Suprapubic skin (tissue), 4 donors: ENCODE results near the gene ZNF652. TPM values are rescaled to one million over a fixed set of nuclear protein-coding genes. Genes with fewer than 3 reads are reported as not detected.

Experiments
- DNase-seq, 2 donors: peaks; one replicate each; pipeline ENCODE4 v3.0.0-alpha.2; 2019; ENCODE audit warnings: low spot score in 2 of 2
- H3K27ac ChIP-seq: fragments of 200-600 bp; sonication (generic); one replicate; pipeline ENCODE4 v1.5.1; 2019
- H3K27me3 ChIP-seq: fragments of 200-600 bp; sonication (generic); one replicate; pipeline ENCODE4 v1.5.1; 2019
- H3K36me3 ChIP-seq: fragments of 200-600 bp; sonication (generic); one replicate; pipeline ENCODE4 v1.5.1; 2019
- H3K4me1 ChIP-seq: fragments of 200-600 bp; sonication (generic); one replicate; pipeline ENCODE4 v1.5.1; 2019
- H3K4me3 ChIP-seq: fragments of 200-600 bp; sonication (generic); one replicate; pipeline ENCODE4 v1.5.1; 2019; ENCODE audit warnings: mild to moderate bottlenecking
- H3K9me3 ChIP-seq: fragments of 200-600 bp; sonication (generic); one replicate; pipeline ENCODE4 v1.5.1; 2019
- CTCF ChIP-seq, 2 donors: fragments of 200-600 bp in 1 of 2; fragments of 450-650 bp in 1 of 2; sonication (generic) in 1 of 2; IDR thresholded peaks; one replicate each; pipeline ENCODE4 v1.5.1; 2016 to 2019; ENCODE audit warnings: antibody characterized with exemption in 2 of 2, mild to moderate bottlenecking in 1 of 2, moderate library complexity in 1 of 2
- EP300 ChIP-seq: sonication (generic); formaldehyde crosslinking; IDR thresholded peaks from one replicate; pipeline ENCODE4 v1.6.1; 2017; ENCODE audit warnings: antibody characterized with exemption
- POLR2A ChIP-seq, 2 donors: fragments of 450-650 bp; IDR thresholded peaks; one replicate each; pipeline ENCODE4 v1.6.1; 2017; ENCODE audit warnings: antibody characterized with exemption in 2 of 2, mild to moderate bottlenecking in 2 of 2, moderate library complexity in 2 of 2
- POLR2AphosphoS5 ChIP-seq, 3 donors: sonication (generic); formaldehyde crosslinking; IDR thresholded peaks; one replicate each; pipeline ENCODE4 v1.6.1; 2017; ENCODE audit warnings: antibody characterized with exemption in 3 of 3
- WGBS: methylation state at CpG from one replicate; pipeline ENCODE4 v1.1.5; 2018; 5-methylcytosine and 5-hydroxymethylcytosine counted together
- total RNA-seq, 4 donors: library from RNA; depleted of rRNA; stranded (reverse); fragments of >200 nt; gene quantifications; one replicate each; pipeline ENCODE4 v1.1.0, GENCODE V29; 2016

Gene ZNF652
- total RNA-seq, 4 donors from 2014 or later: 76.6 to 148 (median 83.2) TPM

DNA sequence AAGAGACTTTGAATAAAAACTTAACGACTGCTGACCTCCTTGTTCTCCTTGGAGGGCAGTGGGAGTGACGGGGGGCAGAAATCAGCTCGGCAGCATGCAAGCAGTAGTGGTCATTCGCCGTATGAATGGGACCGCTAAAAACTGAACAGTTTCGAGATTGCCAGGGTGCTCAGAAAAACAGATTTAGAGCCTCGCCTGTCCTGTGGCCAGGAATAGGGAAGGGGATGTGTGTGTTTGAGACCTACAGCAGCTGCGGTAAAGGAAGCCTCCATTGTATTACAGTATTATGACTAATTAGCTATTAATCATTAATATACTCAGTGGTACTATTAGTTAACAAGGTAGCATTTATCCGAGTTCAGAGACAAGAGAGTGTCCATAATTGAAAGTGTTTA is 670 bp upstream of the ZNF652 start:
- H3K27me3 ChIP-seq: no peaks in the 10 kb centered on the region
- H3K27ac ChIP-seq: peak overlapping the region; percentile 97
- 17% methylated on average over 10 of the region's 10 CpGs for WGBS
- no peak for TF ChIP-seq CTCF (IDR thresholded peaks at IDR 0.05)
- no peak for TF ChIP-seq POLR2AphosphoS5 (IDR thresholded peaks at IDR 0.05)
- no peak for TF ChIP-seq POLR2A (IDR thresholded peaks at IDR 0.05)
- TF ChIP-seq EP300: no peak
- H3K36me3 ChIP-seq: no peaks in the 10 kb centered on the region
- H3K4me3 ChIP-seq: peak overlapping the region; percentile 93
- DNase-seq: no peak
- no peaks in the 10 kb centered on the region for H3K9me3 ChIP-seq
- H3K4me1 ChIP-seq: peaks cover 42% of the 10 kb centered on the region

DNA sequence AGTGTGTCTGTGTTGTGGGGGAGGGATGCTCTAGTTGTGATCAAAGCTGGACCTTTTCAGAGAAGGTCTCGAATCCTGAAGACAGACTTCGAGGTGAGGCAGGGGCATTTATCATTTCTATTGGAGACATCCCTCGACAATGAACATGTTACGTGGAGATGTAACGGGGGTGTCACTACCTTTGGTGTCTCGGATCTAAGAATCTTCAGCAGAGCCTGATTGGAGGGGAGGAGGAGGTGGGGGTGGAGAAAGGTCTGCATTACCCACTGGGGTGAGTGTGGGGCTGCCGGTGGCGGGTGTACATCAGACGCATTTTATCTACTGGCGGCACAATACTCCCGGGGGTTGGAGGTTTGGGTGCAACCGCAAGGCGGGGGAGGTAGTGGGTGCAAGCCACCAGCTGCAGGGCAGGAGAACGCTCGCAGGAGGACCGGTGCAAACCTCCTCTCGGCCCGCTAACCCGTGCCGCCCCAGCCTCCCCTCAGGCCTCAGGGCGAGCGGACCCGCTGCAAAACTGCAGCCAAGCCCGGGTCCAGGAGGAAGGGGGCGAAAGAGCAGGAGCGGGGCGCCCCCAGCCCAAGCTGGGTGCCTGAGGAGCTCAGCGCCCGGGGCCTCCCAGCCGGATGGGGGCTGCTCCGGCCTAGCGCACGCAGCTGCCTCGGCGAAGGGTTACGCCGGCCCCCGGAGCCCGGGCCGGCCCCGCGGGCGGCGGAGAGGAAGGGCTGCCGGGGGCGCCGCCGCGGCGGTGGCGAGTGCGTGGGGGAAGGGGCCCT is 735 bp downstream of the ZNF652 start:
- peak overlapping the region; percentile 93 for H3K4me3 ChIP-seq
- no peaks in the 10 kb centered on the region for H3K9me3 ChIP-seq
- H3K27me3 ChIP-seq: no peaks in the 10 kb centered on the region
- TF ChIP-seq POLR2AphosphoS5 (IDR thresholded peaks at IDR 0.05): no peak
- TF ChIP-seq POLR2A (IDR thresholded peaks at IDR 0.05): no peak
- no peak for TF ChIP-seq CTCF (IDR thresholded peaks at IDR 0.05)
- no peak for TF ChIP-seq EP300
- DNase-seq: peak in 1 of 2 donors; percentile 72
- peak overlapping the region; percentile 97 for H3K27ac ChIP-seq
- peaks cover 49% of the 10 kb centered on the region for H3K4me1 ChIP-seq
- no peaks in the 10 kb centered on the region for H3K36me3 ChIP-seq
- under 1% methylated on average over 30 of the region's 52 CpGs for WGBS

- H3K36me3 ChIP-seq: no peaks in the 10 kb centered on the region
- no peaks in the 10 kb centered on the region for H3K9me3 ChIP-seq
- H3K4me3 ChIP-seq: peak overlapping the region; percentile 93
- H3K27ac ChIP-seq: peak overlapping the region; percentile 97
- WGBS: 3% methylated on average over 8 of the region's 8 CpGs
- TF ChIP-seq POLR2AphosphoS5 (IDR thresholded peaks at IDR 0.05) (no peak), CTCF (IDR thresholded peaks at IDR 0.05) (no peak), POLR2A (IDR thresholded peaks at IDR 0.05) (no peak), EP300 (no peak)
- no peaks in the 10 kb centered on the region for H3K27me3 ChIP-seq
- peaks cover 49% of the 10 kb centered on the region for H3K4me1 ChIP-seq
- no peak for DNase-seq
Measured at GRCh38 chr17:49360796-49361128, 1.3 kb downstream of the ZNF652 start.

DNA sequence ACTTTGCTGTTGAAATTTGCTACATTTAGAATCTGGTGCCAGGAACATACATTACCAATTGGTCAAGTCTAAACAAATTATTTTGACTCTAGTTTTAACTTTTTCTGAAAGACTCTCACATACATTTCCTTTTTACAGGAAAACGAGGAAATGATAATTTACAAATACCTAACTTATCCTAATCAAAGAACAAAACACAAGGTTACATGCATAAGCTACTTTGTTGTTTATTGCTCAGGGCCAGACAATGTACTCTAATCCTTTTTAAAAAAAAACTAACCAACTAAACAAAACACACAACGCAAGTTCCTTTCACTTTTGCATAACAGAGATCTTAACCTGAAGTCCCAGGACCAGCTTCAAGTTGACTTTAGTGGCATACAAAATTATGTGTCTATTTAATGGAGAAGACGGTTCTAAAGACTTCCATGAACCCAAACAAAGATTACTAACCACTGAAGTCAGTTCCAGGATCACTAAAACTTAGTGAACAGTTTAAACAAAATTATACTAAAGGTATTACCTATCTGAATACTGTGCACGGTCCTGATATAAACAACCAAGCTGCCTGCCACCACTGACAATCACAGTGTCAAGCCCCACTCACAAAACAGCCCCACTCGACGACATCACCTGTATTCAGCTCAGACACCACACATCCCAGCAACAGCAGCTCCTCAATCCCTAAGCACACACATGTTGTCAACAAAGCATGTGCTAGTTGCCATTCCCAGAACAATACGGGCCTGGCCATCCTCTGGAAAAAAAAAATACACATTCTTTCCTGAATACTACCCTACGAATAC is 1.9 kb downstream of the ZNF652 start:
- no peak for DNase-seq
- Histone ChIP-seq H3K4me1 (peaks cover 49% of the 10 kb centered on the region), H3K36me3 (no peaks in the 10 kb centered on the region), H3K27ac (peak overlapping the region; percentile 97), H3K27me3 (no peaks in the 10 kb centered on the region), H3K4me3 (peak overlapping the region; percentile 93), H3K9me3 (no peaks in the 10 kb centered on the region)
- TF ChIP-seq CTCF (IDR thresholded peaks at IDR 0.05): no peak
- TF ChIP-seq POLR2A (IDR thresholded peaks at IDR 0.05): no peak
- TF ChIP-seq EP300: no peak
- TF ChIP-seq POLR2AphosphoS5 (IDR thresholded peaks at IDR 0.05): no peak
- WGBS: 13% methylated on average over 8 of the region's 8 CpGs

GRCh38 chr17:49358641-49359247 is 3.3 kb downstream of the ZNF652 start:
- TF ChIP-seq EP300 (no peak), CTCF (IDR thresholded peaks at IDR 0.05) (no peak), POLR2A (IDR thresholded peaks at IDR 0.05) (no peak), POLR2AphosphoS5 (IDR thresholded peaks at IDR 0.05) (no peak)
- Histone ChIP-seq H3K4me1 (peaks cover 52% of the 10 kb centered on the region), H3K4me3 (peak overlapping the region; percentile 93), H3K9me3 (no peaks in the 10 kb centered on the region), H3K36me3 (no peaks in the 10 kb centered on the region), H3K27me3 (no peaks in the 10 kb centered on the region), H3K27ac (peak overlapping the region; percentile 9)
- DNase-seq: no peak
- WGBS: 22% methylated on average over 4 of the region's 4 CpGs
